ENCODE measurements around the gene HCN3.

Gene HCN3

DNA sequence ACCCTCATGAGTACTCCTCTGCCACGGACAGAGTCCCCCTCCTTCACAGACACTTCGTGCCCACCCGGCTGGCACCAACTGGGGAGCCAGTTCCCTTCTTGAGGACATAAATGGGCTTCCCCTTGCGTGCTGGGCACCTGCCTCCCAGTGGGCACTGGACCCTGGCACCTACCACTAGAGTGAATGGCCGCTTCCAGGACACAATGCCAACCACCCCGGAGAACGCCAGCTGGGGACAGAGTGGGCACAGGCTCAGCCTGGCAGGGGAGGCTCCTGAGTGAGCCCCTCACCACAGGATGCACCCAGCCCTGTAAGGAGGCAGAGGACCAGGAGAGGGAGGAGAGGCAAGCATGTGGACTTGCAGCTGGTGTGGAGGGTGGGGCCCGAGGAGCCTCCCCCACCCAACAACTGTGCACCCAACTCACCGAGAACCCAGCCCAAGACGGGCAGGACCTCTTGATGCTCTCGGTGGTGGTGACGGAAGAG, 23.0 kb upstream of the HCN3 start:
- no peak for DNase-seq (ENCODE audit: low read depth)

DNA sequence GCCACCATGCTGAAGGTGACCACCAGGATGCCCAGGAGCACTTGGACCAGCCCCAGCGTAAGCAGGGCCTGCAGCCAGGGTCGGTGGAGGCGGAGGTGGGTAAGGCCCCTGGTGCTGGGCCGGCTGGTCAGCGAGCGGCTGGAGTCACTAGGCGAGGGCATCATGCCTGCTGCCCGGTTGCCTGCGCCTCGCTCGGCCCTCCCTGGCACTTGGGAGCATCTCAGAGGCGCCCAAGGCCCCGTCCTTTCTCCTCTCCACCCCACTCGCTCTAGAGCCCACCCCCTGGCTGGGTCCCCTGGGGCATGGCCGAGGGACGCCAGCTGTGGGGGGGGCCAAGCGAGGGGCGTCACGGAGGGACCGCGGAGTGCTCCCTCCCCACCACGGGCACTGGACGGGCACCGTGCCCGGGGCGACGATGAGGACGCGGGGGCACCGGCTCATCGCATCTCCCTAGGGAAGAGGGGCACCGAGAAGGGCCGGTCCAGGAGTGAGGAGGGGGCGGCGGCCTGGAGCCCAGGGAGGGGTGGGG, 22.5 kb upstream of the HCN3 start:
- peak; percentile 41 for DNase-seq (ENCODE audit: low read depth)

DNA sequence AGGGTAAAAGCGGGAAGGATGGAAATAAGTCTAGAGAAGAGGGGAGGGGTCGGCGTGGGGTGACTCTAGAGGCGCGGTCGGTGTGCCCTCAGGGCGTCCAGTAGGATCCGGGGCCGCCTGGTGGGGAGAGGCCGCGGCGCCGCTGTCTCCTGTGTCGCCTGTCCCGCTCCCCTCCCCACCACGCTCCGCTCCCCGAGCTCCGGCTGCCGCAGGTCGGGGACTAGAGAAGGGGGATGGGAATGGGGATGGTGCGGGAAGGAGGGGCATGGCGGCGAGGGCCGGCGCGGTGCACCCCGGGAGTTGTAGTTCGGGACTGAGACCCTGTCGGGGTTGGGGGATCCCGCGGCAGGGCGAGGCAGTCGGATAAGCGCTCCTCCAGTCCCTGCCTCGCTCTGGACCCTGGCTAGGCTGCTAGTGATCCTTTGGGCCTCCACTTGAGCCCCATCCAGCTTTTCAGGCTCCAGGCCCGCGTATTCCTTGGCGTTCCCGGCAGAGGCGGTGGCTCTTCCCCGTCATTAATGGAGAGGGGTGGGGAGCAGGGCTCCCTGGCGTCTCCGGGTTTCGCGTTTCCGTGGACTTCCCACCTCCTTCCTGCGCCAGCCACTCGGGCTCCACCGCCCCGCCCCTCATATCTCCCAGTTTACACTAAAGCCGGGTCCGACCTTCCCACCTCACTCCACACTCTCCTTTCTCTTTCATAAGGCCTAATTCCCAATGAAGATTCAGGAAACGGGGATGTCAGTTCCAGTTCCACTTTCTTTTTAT, 21.8 kb upstream of the HCN3 start, which contains the start of gene ENTREP3:
Gene ENTREP3 (minus strand): TSS at position 241 of the 765 bp plus-strand sequence. CDS start 606 bp downstream, outside the sequence.
- peak; percentile 85 for DNase-seq (ENCODE audit: low read depth)

DNA sequence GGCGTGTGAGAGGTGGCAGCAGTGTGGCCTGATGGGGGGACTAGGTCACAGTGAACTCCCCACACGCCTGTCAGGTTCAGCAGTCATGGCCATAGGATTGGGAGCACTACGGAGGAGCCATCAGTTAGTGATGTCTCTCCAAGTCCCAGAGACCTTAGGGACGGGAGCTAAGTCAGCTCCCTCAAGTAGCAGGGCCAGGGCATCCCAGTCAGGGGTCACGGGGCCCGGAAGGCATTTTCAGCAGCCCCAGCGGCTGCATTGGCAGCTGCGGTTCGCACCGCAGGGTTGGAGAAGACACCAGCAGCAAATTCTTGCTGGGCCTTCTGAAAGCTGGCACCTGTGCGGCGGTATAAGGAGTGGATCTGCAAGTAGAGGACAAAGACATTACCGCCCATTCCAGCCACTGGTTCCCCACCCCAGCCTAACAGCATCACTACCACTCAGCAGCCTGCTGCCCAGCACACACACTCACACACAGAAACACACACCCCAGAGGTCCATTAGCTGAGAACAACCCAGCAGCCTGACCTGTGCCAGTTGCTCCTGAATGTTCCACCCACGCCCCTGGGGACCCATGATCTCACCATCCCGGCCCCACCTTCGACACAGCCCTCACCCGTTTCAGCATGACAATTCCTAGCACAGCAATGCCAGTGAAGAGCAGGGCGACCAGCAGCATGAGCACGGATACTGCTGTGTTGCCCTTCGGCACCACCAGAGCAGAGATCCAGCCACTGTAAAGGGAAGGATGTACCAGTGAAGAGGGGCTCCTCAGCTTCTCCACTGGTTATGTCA, 21.0 kb upstream of the HCN3 start:
- no peak for DNase-seq (ENCODE audit: low read depth)

DNA sequence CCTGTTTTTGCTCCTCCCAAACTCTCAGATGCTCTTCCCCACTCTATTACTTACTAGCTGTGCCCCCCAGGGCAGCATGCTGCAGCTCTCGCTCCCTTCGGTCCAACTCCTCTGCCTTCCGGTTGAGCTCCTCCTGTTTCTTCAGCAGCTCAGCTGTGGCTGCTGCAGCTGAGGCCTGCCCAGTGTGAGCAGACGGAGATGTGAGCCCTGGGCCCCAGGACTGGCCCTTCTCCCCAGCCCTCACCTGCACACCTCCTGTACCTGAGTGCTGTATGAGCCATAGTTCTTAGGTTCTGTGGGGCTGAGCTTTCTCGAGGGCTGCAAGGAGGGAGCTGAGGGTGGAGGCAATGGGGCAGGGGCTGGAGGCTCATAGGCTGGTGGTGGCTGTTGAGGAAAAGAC, 17.0 kb upstream of the HCN3 start:
- no peak for DNase-seq (ENCODE audit: low read depth)

DNA sequence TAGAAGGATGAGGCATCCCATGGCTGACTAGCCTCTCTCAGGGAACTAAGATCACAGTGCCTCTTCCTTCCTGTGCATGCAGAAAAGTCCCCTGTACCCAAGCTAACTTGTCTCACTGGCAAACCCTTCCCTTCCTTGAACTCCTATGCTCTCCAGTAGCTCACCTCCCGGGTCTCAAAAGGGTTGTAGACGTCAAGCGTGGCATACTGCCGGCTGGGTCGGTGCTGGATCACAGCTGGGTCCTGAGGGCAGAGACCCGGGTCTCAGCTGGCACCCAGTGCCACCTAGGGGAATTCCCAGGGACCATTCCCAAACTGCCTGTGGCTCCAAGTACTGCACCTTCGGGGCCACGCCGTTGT, 15.8 kb upstream of the HCN3 start:
- peak; percentile 46 for DNase-seq (ENCODE audit: low read depth)

DNA sequence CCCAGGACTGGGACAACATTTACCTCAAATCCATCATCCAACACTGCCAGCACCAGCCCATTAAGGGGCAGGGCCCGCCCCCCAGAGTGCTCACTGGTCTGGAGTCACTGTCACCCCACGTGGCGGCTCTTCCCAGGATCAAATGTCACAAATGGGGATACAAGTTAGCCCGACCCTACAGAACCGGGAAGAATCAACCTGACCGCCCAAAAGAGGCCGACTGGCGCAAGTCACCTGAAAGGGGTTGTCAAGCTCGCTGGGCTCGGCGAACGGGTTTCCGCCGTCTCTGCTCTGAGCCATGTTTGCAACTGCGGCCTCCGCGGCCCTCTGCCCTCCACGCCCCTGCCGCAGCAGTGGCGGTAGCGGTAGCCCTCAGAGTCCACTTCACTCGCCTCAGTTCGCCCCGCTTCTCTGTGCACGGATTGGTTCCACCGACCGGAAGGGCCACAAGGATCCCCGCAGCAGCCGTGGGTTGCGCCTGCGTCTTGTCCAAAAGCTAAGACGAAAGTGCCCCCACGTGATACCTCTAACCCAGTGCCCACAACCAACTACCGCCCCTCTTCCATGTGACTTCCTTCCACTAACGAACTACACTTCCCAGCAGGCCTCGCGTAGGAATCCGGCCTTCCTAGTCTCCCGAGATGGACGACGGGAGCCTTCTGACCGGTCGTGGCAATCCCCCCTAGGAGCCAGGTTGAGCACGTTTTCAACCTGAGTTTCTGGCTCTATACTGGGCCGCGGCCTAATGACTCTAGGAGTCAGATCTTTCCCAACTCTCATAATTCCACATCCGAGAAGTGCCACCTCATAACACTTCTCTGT, 15.2 kb upstream of the HCN3 start, which contains the start of gene SCAMP3:
Gene SCAMP3 (minus strand): TSS at position 509 of the 822 bp plus-strand sequence. CDS start 209 bp downstream, at position 300.
- DNase-seq (ENCODE audit: low read depth), result peak; percentile 99

DNA sequence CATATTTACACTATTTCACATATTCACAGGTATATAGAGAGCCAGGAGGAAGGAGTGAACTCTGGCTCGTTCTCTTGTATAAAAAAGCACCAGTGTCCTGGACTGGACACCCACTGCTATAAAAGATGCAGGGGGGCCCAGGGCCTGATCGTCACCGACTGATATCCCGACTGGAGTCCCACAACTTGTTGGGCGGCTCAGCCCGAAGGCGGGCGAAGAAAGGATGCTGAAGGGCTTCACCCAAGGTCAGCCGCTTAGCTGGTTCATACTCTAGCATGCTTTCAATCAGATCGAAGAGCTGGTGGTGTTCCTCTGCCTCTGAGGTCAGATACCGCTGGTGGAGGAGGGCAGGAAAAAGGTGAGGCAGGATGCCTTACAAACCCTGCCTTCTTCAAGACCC, 14.2 kb upstream of the HCN3 start:
- DNase-seq (ENCODE audit: low read depth), result no peak

DNA sequence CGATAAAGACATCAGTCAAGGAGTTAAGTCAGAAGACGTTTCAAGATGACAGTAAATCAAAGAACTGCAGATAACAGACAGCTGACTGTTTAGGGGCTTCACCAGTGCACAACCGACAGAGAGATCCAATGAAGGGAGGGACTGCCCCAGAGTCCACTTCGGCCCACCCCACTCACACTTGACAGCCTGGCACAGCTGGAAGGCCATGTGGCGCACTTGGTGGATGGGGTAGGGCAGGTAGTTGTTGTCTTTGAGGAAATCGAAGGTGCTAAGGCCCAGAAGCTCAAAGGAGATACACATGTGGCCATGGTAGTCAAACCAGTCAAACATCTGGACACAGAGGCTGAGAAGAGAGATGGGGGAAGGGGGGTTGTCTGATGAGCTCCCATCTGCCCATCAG, 10.7 kb upstream of the HCN3 start:
- DNase-seq (ENCODE audit: low read depth), result no peak

DNA sequence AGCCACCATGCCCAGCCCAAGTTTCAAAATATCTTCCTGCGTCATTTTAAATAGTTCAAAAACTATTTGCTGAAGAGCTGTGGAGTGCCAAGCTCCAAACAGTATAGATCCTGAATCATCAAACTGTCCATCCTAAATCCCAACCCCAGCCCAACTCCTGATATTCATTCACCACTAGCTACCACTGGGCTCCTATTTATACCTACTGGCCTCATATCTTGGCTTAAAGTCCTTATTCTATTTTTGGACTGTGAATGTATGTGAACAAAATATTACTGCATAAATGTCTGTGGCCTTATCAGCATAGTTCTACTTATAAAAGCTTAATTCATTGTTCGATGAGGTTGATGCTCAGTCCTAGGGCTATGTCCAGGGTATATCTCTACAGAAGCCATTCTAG, 9.9 kb upstream of the HCN3 start:
- DNase-seq (ENCODE audit: low read depth), result no peak

DNA sequence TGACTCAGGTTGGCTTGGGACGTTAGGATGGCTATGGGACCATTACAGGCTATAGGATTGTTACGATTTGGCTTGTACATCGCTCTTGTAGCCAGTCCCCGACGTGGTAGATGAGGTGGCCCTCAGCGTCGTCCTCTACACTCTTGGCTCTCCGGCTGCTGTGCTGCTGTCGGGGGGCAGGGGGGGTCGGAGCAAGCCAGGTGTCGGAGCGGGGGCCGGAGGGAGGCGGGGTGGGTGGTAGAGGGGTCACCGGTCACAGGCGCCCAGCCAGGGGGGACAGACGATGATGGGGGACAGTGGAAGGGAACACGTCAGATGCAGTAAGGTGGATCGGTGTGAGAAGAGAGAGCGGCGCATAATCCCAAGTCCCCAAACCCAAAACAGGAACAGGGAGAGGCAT, 8.6 kb upstream of the HCN3 start:
- no peak for DNase-seq (ENCODE audit: low read depth)

DNA sequence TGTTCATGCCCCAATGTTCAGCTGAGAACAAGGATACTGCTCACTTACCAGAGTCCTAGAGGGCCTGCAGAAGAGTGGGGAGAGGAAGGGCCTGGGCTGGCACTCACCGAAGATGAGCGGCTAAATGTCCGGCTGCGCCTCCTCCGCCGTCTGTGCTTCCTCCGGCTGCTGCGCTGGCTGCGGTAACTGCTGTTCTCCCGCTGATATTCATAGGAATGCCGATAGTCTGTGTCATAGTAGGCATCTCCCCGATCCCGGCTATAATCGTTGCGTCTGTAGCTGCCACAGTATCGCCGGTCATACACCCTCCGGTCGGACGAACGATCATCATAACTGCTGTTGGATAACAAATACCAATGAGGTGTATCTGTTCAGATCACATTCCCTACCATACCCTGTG, 7.9 kb upstream of the HCN3 start:
- DNase-seq (ENCODE audit: low read depth), result no peak

DNA sequence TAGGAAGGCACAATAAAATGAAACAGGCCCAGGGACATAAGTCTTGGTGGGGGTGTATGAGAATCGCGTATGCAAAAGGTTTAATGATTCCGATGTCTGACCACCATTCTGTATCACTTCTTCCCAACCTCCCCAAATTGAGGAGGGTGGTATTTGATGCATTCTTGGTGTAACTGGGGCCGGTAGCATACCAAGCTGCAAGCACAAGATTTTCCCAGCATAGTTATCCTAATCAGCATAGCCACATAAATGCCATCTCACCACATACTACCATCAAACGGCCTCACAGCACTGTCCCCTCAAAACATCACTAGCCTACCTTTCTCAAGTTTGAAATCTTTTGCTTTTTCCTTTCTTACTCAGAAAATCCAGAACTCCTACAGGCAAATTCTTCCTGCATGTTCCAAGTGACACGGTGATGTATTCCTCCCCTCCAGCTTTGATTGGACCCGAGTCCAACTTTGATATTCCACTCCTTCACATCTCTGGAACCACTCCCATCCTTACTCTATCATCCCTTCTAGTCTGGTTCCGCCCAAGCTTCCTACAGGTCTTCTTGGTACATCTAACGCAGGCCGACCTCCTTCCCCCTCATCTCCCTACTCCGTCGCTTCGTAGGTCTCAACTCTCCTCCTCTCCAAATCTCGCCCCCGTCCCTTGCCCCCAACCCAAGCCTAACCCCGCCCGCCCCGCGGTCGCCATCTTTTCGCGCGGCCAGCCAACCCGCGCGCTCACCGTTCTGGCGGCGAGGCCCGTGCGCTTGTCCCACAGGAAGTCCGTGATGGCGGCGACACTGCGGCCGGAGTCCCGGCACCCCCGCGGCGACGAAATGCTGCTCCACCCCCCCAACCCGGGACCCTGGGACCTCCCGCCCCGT, 4.6 kb upstream of the HCN3 start:
- DNase-seq (ENCODE audit: low read depth), result peak; percentile 74

DNA sequence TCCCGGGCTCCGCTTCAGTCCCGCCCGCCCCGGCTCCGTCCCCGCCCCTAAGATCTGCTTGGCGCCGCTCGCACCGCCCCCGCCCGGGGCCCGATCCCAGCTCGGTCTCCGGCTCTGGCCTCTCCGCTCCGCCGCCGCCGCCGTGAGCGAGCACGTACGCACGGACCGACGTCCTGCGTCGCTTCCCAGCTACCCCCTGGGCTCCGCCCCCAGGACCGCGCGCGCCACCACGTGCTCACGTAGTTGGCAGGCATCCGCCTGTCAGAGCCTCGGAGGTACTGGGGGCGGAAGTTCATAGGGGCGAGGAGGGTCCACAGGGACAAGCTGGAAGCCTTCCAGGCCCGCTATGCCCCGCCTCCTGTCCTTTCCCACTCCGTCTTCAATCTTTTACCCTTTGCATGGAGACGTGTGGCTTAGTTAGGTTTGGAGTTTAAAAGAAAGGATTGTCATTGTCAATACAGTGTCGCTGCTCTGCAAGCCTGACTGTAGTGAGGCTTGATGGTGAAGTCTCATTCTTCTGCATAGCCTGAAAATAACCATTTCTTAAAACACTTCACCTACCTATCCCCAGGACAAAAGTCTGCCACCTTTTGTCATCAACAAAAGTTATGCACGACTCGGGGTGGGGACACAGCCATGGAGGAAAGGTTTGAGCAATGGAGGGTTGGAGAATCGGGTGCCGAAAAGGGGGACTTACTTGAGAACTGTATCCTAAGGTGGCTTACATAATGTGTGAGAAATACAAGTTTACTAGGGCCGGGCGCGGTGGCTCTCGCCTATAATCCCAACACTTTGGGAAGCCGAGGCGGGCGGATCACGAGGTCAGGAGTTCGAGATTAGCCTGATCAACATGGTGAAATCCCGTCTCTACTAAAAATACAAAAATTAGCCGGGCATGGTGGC, 3.7 kb upstream of the HCN3 start, which contains the start of gene CLK2:
Gene CLK2 (minus strand): TSS at position 162 of the 903 bp plus-strand sequence. CDS start 2,527 bp downstream, outside the sequence.
- peak; percentile 95 for DNase-seq (ENCODE audit: low read depth)

DNA sequence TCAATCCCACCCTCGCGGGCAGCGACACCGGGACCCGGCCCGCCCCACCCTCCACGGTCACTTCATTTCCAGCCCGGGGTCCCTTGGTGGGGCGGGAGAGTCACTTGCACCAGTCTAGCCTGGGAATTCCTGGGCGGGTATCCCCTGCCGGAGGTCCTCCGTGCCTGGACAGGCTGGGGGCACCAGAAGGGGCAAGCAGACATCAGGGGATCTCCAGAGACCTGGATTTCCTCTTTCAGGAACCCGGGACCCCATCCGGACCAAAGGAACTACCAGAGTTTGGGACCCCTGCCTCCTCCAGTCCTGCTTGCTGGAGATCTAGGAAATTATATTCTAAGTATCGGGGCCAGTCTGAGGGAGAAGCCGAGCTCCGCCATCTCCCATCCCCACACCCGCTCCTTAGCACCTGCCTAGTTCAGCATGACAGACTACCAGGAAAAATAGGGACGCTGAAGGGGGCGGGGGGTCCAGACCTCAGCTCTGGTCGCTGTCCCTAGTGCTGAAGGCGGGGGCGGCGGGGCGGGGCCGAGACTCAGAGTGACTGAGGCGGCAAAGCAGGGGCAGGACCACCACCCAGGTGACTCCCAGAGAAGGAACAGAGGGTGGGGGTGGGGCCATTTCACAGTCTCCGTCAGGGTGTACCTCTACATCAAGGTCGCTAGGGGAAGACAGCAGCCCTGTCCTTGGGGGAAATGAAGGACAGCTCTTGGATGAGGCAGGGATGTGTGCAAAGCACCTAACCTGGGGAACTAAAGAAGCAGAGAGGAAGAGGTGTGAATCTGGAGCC, 832 bp downstream of the HCN3 start:
- DNase-seq (ENCODE audit: low read depth), result peak; percentile 59

DNA sequence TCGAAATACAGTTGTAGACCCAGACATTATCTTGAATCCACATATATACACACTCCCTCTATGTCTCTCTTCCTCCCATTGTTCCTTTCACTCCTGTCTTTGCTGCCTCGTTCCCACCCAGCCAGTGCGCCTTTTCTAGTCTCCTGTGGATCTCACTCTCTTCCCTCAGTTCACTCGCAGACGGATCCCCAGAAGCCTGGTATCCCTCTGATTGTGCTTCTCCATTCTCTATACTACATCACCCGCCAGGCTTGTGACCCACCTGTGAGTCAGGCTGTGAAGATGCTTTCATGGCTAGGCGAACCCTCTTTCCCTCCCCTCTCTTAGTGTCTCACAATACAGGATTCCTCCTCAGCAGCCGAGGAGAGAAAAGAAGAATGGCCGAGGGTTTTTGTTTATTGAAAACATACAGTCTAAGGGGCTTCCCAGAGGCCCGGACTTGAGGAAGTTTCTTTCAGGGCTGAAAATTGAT, 1.5 kb downstream of the HCN3 start:
- DNase-seq (ENCODE audit: low read depth), result peak; percentile 73

DNA sequence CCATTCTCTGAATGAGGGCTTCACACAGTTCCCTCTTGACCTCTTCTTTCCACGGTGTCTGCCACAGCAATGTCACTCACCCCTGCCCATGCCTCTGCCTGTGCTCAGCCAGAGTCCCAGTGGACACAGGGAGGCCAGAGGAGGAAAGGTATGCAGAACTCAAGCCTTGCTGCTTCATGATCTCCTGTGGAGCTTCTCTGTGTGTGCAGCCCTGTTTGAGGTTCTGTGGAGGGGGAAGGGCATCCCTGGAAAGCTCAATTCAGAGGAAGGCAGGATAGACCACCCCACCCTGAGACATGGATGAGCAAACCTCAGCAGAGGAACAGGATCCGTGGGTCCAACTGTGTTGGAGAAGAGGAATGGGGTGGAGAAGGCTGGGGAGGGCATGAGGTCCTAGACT, 2.0 kb downstream of the HCN3 start:
- no peak for DNase-seq (ENCODE audit: low read depth)

DNA sequence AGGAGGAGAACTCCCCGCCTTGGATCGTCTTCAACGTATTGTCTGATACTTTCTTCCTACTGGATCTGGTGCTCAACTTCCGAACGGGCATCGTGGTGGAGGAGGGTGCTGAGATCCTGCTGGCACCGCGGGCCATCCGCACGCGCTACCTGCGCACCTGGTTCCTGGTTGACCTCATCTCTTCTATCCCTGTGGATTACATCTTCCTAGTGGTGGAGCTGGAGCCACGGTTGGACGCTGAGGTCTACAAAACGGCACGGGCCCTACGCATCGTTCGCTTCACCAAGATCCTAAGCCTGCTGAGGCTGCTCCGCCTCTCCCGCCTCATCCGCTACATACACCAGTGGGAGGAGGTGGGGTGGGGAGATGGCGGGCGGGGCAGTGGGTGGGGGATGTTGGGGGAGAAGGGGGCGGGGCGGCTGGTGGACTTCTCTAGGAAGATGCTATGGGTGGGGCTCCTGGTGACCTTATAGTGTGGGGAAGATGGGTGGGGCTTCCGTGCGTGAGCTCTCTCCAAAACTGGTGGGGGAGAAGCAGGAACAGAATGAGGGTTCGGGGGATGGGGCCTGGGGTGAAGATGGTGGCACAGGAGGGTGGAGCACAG, 5.3 kb downstream of the HCN3 start:
- no peak for DNase-seq (ENCODE audit: low read depth)
